GM21360 (cell line): ENCODE data around the gene KLHL26.
"Not testable (repeated sequence)": the region's sequence is repeated elsewhere in the genome, so short reads cannot be mapped to it uniquely, and the experiment has no call there.

Experiments used
- ATAC-seq: cut with Tn5 transposase; IDR thresholded peaks from one replicate; pipeline ENCODE4 v1.9.1; 2021; ENCODE audit warnings: mild to moderate bottlenecking, moderate library complexity; ENCODE audit not compliant: unreplicated experiment

The KLHL26 gene

GRCh38 chr19:18636969-18637629, at the start of gene KLHL26:
Gene KLHL26, plus strand, starts transcription at chr19:18637028. Its CDS starts 27 bp downstream, at chr19:18637055.
- no peak for ATAC-seq

GRCh38 chr19:18587561-18587960, 49.3 kb upstream of the KLHL26 start:
- no peak for ATAC-seq

- ATAC-seq = no peak
Measured at GRCh38 chr19:18587962-18588610, 48.7 kb upstream of the KLHL26 start.

- peak; percentile 56 for ATAC-seq
Measured at GRCh38 chr19:18588611-18589379, 48.0 kb upstream of the KLHL26 start, which contains the start of gene REX1BD. Gene REX1BD, plus strand, starts transcription at chr19:18588798. Its CDS starts 4 bp downstream, at chr19:18588802.

GRCh38 chr19:18589380-18590272, 47.2 kb upstream of the KLHL26 start:
- peak; percentile 30 for ATAC-seq

GRCh38 chr19:18590273-18591272, 46.3 kb upstream of the KLHL26 start:
- ATAC-seq = no peak

- no peak for ATAC-seq
Measured at GRCh38 chr19:18591735-18592385, 45.0 kb upstream of the KLHL26 start.

- not testable (repeated sequence) for ATAC-seq
Measured at GRCh38 chr19:18592732-18593131, 44.1 kb upstream of the KLHL26 start.

GRCh38 chr19:18593367-18594095, 43.3 kb upstream of the KLHL26 start:
- ATAC-seq = no peak

- peak; percentile 42 for ATAC-seq
Measured at GRCh38 chr19:18594096-18594823, 42.6 kb upstream of the KLHL26 start.

- ATAC-seq = no peak
Measured at GRCh38 chr19:18594824-18595373, 41.9 kb upstream of the KLHL26 start.

GRCh38 chr19:18595475-18595874, 41.4 kb upstream of the KLHL26 start:
- no peak for ATAC-seq

GRCh38 chr19:18596752-18597157, 40.1 kb upstream of the KLHL26 start:
- ATAC-seq = no peak

GRCh38 chr19:18597809-18598660, 38.8 kb upstream of the KLHL26 start:
- no peak for ATAC-seq

- ATAC-seq = no peak
Measured at GRCh38 chr19:18599485-18599884, 37.3 kb upstream of the KLHL26 start.

GRCh38 chr19:18600692-18601397, 36.0 kb upstream of the KLHL26 start:
- not testable (repeated sequence) for ATAC-seq
